Measurements from ENCODE around the gene UFSP2.

DNA sequence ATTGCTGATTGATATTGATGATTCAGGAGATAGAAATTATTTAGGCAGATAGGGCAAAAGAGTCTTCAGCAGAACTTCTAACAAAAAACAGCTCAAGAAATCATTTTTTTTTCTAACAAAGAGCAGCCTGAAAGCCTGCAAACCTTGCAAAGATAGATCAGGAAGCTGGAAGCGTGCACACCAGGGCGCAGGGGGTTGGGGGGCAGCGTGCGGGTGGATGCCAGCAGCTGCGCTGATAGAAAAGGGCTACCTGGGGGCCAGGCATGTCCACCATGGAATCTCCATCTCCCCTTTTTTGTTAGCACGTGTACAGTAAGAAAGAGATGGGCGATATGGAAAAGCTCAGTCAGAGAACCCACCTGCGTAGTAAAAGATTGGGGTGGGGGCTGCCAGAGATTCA is 47.5 kb upstream of the UFSP2 start:
- TF ChIP-seq CTCF (IDR thresholded peaks at IDR 0.05) (no peak), POLR2A (IDR thresholded peaks at IDR 0.05) (no peak)

Measured in right lobe of liver (tissue), 4 donors.